Measurements from ENCODE around the gene PDE6B.
"Not testable (repeated sequence)": the region's sequence is repeated elsewhere in the genome, so short reads cannot be mapped to it uniquely, and the experiment has no call there.

The PDE6B gene

DNA sequence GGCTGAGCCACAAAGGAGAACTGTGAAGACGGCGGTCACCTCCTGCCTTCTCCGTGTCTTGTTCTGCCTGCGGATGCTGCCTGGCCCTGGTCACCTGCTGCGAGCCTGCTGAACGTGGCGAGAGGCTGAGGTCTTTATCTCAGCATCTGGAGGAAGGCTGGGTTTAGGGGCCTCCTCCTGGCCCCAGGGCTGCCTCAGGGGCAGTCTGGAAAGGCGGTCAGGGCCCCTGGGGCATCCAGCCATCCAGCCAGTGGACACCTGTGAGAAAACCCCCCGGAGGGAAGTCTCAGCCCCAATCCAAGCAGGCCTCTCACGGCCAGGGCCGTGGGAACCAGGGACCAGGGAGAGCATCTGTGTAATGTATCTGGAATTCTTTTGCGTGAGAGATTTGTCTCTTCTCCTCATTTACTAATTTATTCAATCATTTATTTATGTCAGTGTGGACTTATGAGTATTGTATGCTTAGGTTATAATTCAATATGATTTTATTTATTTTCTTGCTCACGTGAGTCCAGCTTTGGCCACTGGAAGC, 11.3 kb downstream of the PDE6B start:
- Histone ChIP-seq H3K4me3 (ENCODE audit: low read length) (no peak overlapping the region), H3K9me3 (ENCODE audit: control insufficient read depth, low read length) (no peaks in the 10 kb centered on the region), H3K27me3 (ENCODE audit: control insufficient read depth, insufficient read depth, low read length) (peaks cover 6% of the 10 kb centered on the region), H3K9ac (ENCODE audit: low read length) (no peak overlapping the region), H3K4me1 (ENCODE audit: control insufficient read depth, insufficient read depth, low read length) (no peaks in the 10 kb centered on the region), H3K36me3 (ENCODE audit: control insufficient read depth, insufficient read depth, low read length) (no peaks in the 10 kb centered on the region)

DNA sequence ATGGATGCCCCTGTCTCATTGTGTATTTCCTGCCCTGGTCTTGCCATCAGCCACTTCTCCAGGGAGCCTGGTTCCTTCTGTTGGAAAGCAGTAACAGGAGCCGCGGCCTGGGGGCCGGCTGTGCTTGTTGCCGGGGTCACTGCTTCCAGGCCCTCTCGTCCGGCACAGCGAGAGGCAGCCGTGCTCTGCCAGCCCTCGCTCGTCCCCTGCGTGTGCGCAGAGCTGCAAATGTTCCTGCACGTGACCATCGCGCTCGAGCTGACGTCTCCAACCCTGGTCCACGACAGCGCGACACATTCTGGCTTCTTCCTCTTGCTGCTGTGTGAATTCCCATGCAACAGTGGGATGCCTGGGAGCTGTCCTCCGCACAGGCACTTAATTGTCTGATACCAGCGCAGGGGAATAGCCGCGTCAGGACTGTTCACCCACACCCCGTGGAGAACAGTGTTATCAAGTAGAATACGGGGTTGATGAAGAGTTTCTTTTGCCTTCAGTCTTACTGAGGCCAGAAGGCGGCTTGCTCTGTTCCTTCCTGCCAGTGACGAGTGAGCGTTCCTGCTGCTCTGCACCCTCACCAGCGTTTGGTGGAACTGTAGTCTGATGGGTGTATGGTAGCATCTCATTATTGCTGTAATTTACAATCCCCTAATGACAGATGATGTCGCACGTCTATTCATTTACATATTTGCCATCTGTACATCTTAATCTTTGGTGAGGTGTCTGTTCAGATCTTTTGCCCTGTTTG, 12.3 kb downstream of the PDE6B start:
- no peak overlapping the region for H3K9ac ChIP-seq (ENCODE audit: low read length)
- no peaks in the 10 kb centered on the region for H3K9me3 ChIP-seq (ENCODE audit: control insufficient read depth, low read length)
- H3K4me1 ChIP-seq (ENCODE audit: control insufficient read depth, insufficient read depth, low read length): no peaks in the 10 kb centered on the region
- no peaks in the 10 kb centered on the region for H3K36me3 ChIP-seq (ENCODE audit: control insufficient read depth, insufficient read depth, low read length)
- H3K27me3 ChIP-seq (ENCODE audit: control insufficient read depth, insufficient read depth, low read length): peaks cover 6% of the 10 kb centered on the region
- no peak overlapping the region for H3K4me3 ChIP-seq (ENCODE audit: low read length)

DNA sequence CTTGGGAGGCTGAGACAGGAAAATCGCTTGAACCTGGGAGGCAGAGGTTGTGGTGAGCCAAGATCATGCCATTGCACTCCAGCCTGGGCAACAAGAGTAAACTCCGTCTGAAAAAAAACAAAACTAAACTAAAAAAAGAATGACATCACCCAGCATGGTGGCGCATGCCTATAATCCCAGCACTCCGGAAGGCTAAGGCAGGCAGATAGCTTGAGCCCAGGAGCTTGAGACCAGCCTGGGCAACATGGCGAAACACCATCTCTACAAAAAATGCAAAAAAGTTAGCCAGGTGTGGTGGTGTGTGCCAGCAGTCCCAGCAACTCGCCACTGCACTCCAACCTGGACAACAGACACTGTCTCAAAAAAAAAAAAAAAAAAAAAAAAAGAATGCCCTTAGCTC, 17.0 kb downstream of the PDE6B start:
- not testable (repeated sequence) for H3K4me1 ChIP-seq (ENCODE audit: control insufficient read depth, insufficient read depth, low read length); H3K36me3 ChIP-seq (ENCODE audit: control insufficient read depth, insufficient read depth, low read length); H3K9me3 ChIP-seq (ENCODE audit: control insufficient read depth, low read length); H3K4me3 ChIP-seq (ENCODE audit: low read length); H3K9ac ChIP-seq (ENCODE audit: low read length); H3K27me3 ChIP-seq (ENCODE audit: control insufficient read depth, insufficient read depth, low read length)

DNA sequence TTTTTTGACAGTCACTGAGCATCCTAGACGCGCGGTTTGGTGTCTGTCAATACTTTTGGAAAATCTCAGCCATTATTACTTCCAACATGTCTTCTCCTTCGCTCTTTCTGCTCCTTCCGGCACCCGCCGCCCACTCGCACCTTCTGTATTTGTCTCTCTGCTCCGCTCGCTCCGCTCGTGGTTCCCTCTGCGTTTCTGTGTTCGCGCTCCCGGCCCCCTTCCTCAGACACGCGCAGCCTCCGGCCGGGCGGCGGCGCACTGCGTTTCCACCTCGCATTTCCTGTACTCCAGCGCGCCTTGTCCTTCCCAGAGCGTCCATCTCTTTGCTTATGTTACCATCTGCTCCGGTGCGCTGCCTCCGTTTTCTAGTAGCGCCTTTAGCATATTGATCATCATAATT, 21.1 kb downstream of the PDE6B start:
- Histone ChIP-seq H3K4me3 (ENCODE audit: low read length) (no peak overlapping the region), H3K4me1 (ENCODE audit: control insufficient read depth, insufficient read depth, low read length) (no peaks in the 10 kb centered on the region), H3K27me3 (ENCODE audit: control insufficient read depth, insufficient read depth, low read length) (peaks cover 24% of the 10 kb centered on the region), H3K9ac (ENCODE audit: low read length) (no peak overlapping the region), H3K36me3 (ENCODE audit: control insufficient read depth, insufficient read depth, low read length) (no peaks in the 10 kb centered on the region), H3K9me3 (ENCODE audit: control insufficient read depth, low read length) (no peaks in the 10 kb centered on the region)

DNA sequence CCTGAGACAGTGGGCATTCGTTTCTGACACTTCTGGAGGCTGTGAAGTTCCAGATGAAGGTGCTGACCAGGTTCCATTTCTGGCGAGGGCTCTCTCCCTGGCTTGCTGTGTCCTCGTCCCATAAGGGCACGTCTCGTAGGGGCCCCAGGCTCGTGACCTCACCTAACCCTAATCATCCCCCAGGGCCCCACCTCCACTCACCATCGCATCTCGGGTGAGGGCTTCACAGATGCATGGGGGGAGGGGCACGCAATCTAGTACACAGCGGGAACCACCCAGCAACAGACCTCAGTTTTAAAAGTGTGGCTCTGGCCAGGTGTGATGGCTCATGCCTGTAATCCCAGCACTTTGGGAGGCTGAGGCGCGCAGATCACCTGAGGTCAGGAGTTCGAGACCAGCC, 22.1 kb downstream of the PDE6B start:
- Histone ChIP-seq H3K4me3 (ENCODE audit: low read length) (no peak overlapping the region), H3K9ac (ENCODE audit: low read length) (no peak overlapping the region), H3K4me1 (ENCODE audit: control insufficient read depth, insufficient read depth, low read length) (no peaks in the 10 kb centered on the region), H3K9me3 (ENCODE audit: control insufficient read depth, low read length) (no peaks in the 10 kb centered on the region), H3K27me3 (ENCODE audit: control insufficient read depth, insufficient read depth, low read length) (peaks cover 30% of the 10 kb centered on the region), H3K36me3 (ENCODE audit: control insufficient read depth, insufficient read depth, low read length) (no peaks in the 10 kb centered on the region)

DNA sequence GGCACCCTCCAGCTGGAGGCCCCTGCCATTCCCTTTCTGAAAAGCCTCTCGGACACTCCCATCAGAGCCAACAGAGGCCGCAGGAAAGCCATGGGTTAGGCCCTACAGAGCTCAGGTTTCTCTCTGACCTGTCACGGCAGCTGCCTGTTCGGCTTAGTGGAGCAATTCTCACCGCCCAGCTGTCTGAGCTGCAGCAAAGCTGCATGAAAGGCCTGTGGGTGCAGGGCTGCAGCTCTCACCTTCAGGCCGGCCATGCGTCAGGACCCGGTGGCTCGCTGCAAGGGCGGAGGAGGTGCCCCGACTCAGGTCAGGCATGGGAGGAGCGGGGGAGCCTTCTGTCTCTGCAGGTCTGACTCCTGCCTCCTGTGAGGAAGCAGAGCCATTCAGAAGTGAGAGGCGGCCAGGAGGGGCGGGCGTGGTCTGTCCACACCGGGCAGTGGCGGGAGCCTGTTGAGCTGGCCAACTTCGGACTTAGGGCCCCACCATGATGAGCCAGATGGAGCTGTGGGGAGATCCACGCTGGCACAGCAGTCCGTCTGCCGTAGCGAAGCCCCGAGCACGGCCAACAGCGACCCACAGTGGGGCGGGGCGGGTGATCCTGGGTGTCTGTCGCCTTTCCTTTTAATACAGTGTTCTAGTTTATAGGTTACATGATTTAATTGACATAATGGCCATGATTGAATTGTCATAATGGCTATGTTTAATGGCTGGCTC, 23.4 kb downstream of the PDE6B start:
- H3K36me3 ChIP-seq (ENCODE audit: control insufficient read depth, insufficient read depth, low read length): no peaks in the 10 kb centered on the region
- no peak overlapping the region for H3K9ac ChIP-seq (ENCODE audit: low read length)
- H3K4me1 ChIP-seq (ENCODE audit: control insufficient read depth, insufficient read depth, low read length): no peaks in the 10 kb centered on the region
- H3K4me3 ChIP-seq (ENCODE audit: low read length): no peak overlapping the region
- H3K9me3 ChIP-seq (ENCODE audit: control insufficient read depth, low read length): no peaks in the 10 kb centered on the region
- H3K27me3 ChIP-seq (ENCODE audit: control insufficient read depth, insufficient read depth, low read length): peaks cover 30% of the 10 kb centered on the region

DNA sequence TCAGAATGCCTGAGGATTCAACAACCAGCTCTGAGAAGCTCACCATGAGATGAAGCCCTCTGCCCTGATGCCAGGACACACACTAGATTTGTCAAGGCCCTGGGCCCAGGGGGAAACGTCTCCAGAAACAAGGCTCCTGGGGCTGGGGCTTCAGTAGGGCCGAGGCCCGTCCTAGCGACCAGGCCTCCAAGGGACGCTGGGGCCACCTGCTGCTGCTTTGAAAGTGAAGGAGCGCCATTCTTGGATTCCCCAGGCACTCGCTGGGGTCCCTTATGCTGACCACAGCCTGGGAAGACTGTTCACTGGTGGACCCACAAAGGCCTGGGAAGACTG, 23.9 kb downstream of the PDE6B start:
- Histone ChIP-seq H3K9me3 (ENCODE audit: control insufficient read depth, low read length) (no peaks in the 10 kb centered on the region), H3K4me1 (ENCODE audit: control insufficient read depth, insufficient read depth, low read length) (no peaks in the 10 kb centered on the region), H3K4me3 (ENCODE audit: low read length) (no peak overlapping the region), H3K9ac (ENCODE audit: low read length) (no peak overlapping the region), H3K36me3 (ENCODE audit: control insufficient read depth, insufficient read depth, low read length) (no peaks in the 10 kb centered on the region), H3K27me3 (ENCODE audit: control insufficient read depth, insufficient read depth, low read length) (peaks cover 30% of the 10 kb centered on the region)

DNA sequence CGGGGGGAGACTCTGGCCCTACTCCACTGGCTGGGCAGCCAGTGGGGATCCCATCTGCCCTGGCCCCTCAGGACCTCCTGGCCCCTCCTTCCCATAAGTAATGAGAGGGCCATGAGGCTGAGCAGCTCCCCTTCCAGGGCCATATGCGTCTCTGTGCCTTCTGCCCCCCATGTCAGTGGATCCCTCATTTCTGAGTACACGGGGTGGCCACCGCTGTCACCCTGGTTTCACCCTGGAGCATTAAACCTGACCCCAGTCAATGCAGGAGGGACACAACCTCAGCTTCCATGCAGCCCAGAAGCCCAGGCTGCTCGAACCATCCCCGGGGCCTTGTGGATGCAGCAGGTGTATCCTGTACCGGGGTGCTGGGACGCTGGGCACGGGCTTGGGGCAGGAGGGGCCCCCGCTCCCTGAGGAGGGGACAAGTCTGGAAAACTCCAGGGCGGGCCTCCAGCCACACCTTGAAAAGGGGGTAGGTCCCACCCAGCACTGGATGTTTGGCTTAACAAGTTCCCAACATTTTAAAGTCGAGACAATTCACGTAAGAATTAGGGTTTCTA, 24.5 kb downstream of the PDE6B start:
- H3K9ac ChIP-seq (ENCODE audit: low read length): no peak overlapping the region
- peaks cover 30% of the 10 kb centered on the region for H3K27me3 ChIP-seq (ENCODE audit: control insufficient read depth, insufficient read depth, low read length)
- no peaks in the 10 kb centered on the region for H3K9me3 ChIP-seq (ENCODE audit: control insufficient read depth, low read length)
- H3K36me3 ChIP-seq (ENCODE audit: control insufficient read depth, insufficient read depth, low read length): no peaks in the 10 kb centered on the region
- no peaks in the 10 kb centered on the region for H3K4me1 ChIP-seq (ENCODE audit: control insufficient read depth, insufficient read depth, low read length)
- H3K4me3 ChIP-seq (ENCODE audit: low read length): no peak overlapping the region

DNA sequence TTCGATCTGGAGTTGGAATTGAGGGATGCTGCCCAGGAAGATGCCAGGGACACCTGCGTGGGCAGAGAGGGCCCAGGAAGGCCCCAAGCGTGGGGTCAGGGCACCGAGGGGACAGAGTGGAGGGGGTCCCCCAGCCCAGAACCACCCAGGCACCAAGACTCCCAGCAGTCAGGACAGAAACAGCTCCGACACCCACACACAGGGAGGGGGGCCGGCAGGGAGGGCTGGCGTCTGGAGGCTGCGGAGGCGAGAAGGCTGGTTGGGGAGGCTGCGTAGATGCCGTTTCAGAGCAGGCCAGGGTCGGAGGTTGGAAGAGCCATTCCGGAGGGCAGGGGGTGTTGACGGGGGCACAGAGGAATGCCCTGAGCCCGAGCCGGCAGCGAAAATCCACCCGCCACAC, 25.1 kb downstream of the PDE6B start:
- H3K9me3 ChIP-seq (ENCODE audit: control insufficient read depth, low read length): no peaks in the 10 kb centered on the region
- no peaks in the 10 kb centered on the region for H3K4me1 ChIP-seq (ENCODE audit: control insufficient read depth, insufficient read depth, low read length)
- H3K36me3 ChIP-seq (ENCODE audit: control insufficient read depth, insufficient read depth, low read length): no peaks in the 10 kb centered on the region
- H3K4me3 ChIP-seq (ENCODE audit: low read length): no peak overlapping the region
- peaks cover 33% of the 10 kb centered on the region for H3K27me3 ChIP-seq (ENCODE audit: control insufficient read depth, insufficient read depth, low read length)
- no peak overlapping the region for H3K9ac ChIP-seq (ENCODE audit: low read length)

DNA sequence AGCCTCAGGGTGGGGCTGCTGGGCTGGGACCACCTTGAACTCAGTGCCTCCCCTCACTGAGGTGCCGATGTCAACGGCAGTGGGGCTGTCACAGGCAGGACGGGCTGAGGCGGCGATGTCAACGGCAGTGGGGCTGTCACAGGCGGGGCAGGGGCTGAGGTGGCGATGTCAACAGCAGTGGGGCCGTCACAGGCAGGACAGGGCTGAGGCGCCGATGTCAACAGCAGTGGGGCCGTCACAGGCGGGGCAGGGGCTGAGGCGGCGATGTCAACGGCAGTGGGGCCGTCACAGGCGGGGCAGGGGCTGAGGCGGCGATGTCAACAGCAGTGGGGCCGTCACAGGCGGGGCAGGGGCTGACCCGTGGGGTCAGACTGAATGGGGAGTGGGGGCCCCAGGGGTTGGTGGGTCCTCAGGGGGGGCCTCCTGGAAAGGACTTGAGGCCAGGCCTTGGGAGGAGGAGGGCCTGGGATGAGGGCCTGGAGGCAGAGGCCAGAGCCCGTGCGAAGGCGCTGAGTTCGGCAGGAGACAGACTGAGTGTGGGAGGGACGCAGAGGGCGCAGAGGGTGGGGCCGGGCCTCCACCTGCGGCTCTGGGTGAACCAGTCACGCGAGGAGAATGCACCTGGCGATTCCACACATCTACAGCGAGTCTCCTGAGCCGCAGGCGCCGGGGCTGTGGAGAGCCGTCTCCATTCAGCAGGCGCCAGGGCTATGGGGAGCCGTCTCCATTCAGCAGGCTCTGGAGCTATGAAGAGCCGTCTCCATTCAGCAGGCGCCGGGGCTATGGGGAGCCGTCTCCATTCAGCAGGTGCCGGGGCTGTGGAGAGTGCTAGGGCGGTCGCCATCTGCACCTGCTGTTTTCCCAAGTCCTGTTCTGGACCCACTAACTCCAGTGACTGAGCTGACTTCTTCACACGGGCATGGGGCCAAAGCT, 25.8 kb downstream of the PDE6B start:
- H3K9me3 ChIP-seq (ENCODE audit: control insufficient read depth, low read length): no peaks in the 10 kb centered on the region
- H3K4me3 ChIP-seq (ENCODE audit: low read length): no peak overlapping the region
- peaks cover 34% of the 10 kb centered on the region for H3K27me3 ChIP-seq (ENCODE audit: control insufficient read depth, insufficient read depth, low read length)
- no peaks in the 10 kb centered on the region for H3K4me1 ChIP-seq (ENCODE audit: control insufficient read depth, insufficient read depth, low read length)
- no peaks in the 10 kb centered on the region for H3K36me3 ChIP-seq (ENCODE audit: control insufficient read depth, insufficient read depth, low read length)
- no peak overlapping the region for H3K9ac ChIP-seq (ENCODE audit: low read length)

DNA sequence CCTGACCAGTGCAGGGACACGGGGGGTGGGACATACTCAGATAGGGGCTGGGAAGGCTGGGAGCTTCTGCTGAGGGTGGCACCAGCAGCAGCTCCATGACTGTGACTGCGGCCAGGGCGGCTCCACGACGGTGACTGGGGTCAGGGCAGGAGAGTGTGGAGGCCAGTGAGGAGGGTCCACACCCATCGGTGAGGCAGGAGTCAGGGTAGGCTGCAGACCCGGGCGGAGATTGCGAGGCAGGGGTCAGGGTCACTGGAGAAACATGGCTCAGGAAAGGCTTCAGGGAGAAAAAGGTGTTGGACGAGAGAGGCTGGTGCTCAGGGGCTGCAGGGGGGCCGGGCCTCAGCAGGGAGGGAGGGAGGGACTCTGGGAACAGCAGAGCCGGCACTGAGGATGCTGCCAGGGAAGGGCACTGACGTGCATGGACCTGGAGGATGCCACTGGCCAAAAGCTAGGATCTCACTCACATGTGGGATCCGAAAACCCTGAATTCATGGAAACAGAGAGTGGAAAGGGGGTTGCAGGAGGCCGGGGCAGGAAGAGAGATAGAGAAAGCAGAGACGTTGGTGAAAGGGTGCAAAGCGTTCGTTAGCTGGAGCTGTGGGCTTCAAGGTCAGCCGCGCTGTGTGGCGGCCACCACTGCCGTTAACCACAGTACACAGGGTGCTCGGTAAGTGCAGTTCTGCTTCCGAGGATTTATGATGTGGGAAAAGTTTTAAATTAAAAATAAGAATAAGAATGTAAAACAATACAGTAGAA, 26.7 kb downstream of the PDE6B start:
- H3K9ac ChIP-seq (ENCODE audit: low read length): no peak overlapping the region
- H3K4me1 ChIP-seq (ENCODE audit: control insufficient read depth, insufficient read depth, low read length): no peaks in the 10 kb centered on the region
- no peaks in the 10 kb centered on the region for H3K9me3 ChIP-seq (ENCODE audit: control insufficient read depth, low read length)
- H3K36me3 ChIP-seq (ENCODE audit: control insufficient read depth, insufficient read depth, low read length): no peaks in the 10 kb centered on the region
- H3K27me3 ChIP-seq (ENCODE audit: control insufficient read depth, insufficient read depth, low read length): peaks cover 34% of the 10 kb centered on the region
- no peak overlapping the region for H3K4me3 ChIP-seq (ENCODE audit: low read length)
